GM12874 (cell line): ENCODE data around the gene DBNDD2.
A peak's percentile ranks its signal among the peaks of the same experiment; 100 is the strongest.

Experiments used
- CTCF ChIP-seq: IDR thresholded peaks from 2 replicates; pipeline ENCODE4 v1.5.1; 2011; ENCODE audit warnings: low read depth, mild to moderate bottlenecking, control low read depth, low read length, moderate library complexity; ENCODE audit not compliant: insufficient read depth

Gene DBNDD2

GRCh38 chr20:45432294-45432693, 24.2 kb downstream of the DBNDD2 start:
- TF ChIP-seq CTCF, result no peak

- TF ChIP-seq CTCF, result no peak
Observed at GRCh38 chr20:45433316-45433715, 25.2 kb downstream of the DBNDD2 start.

GRCh38 chr20:45433976-45434375, 25.9 kb downstream of the DBNDD2 start:
- no peak for TF ChIP-seq CTCF

GRCh38 chr20:45436732-45437485, 28.8 kb downstream of the DBNDD2 start:
- peak; percentile 92 for TF ChIP-seq CTCF

- TF ChIP-seq CTCF, result no peak
Observed at GRCh38 chr20:45440424-45440823, 32.3 kb downstream of the DBNDD2 start.

GRCh38 chr20:45440891-45441685, 33.0 kb downstream of the DBNDD2 start:
- TF ChIP-seq CTCF, result no peak

- TF ChIP-seq CTCF, result no peak
Observed at GRCh38 chr20:45441746-45442145, 33.7 kb downstream of the DBNDD2 start.
